Peyer's patch (tissue), 4 donors: Measurements from ENCODE around the gene SPDYE6. TPM values are rescaled to one million over a fixed set of nuclear protein-coding genes. Genes with fewer than 3 reads are reported as not detected.
"Not testable (repeated sequence)": the region's sequence is repeated elsewhere in the genome, so short reads cannot be mapped to it uniquely, and the experiment has no call there.

ENCODE experiments used
- DNase-seq, 3 donors: peaks; one replicate each; pipeline ENCODE4 v3.0.0-alpha.2; 2017 to 2019
- H3K27ac ChIP-seq, 4 donors: fragments of 200-600 bp; sonication (generic); one replicate each; pipeline ENCODE4 v1.5.1; 2016 to 2019
- H3K27me3 ChIP-seq, 2 donors: fragments of 200-600 bp; sonication (generic); one replicate each; pipeline ENCODE4 v1.5.1; 2019
- H3K36me3 ChIP-seq, 3 donors: fragments of 200-600 bp; sonication (generic); one replicate each; pipeline ENCODE4 v1.5.1; 2016 to 2019
- H3K4me1 ChIP-seq, 4 donors: fragments of 200-600 bp; sonication (generic); one replicate each; pipeline ENCODE4 v1.5.1; 2016 to 2019
- H3K4me3 ChIP-seq, 4 donors: fragments of 200-600 bp; sonication (generic); 1 replicate in 3 of 4; 2 replicates in 1 of 4; pipeline ENCODE4 v1.5.1; 2016 to 2019; ENCODE audit warnings: mild to moderate bottlenecking in 1 of 4
- H3K9me3 ChIP-seq, 4 donors: fragments of 200-600 bp; sonication (generic); one replicate each; pipeline ENCODE4 v1.5.1; 2016 to 2019; ENCODE audit warnings: mild to moderate bottlenecking in 1 of 4
- CTCF ChIP-seq, 6 experiments: fragments of 450-650 bp in 4 of 6; fragments of 200-600 bp in 2 of 6; sonication (generic) in 1 of 6; IDR thresholded peaks; one replicate each; pipeline ENCODE4 v1.5.1; 2017 to 2019; ENCODE audit warnings: antibody characterized with exemption in 6 of 6, mild to moderate bottlenecking in 3 of 6, moderate library complexity in 1 of 6
- POLR2A ChIP-seq, 2 donors: fragments of 450-650 bp; IDR thresholded peaks; one replicate each; pipeline ENCODE4 v1.5.1; 2017; ENCODE audit warnings: antibody characterized with exemption in 2 of 2, mild to moderate bottlenecking in 2 of 2, moderate library complexity in 2 of 2
- total RNA-seq, 4 donors: library from RNA; depleted of rRNA; stranded (reverse); fragments of >200 nt; gene quantifications; one replicate each; pipeline ENCODE4 v1.1.0, GENCODE V29; 2016

SPDYE6 gene
- total RNA-seq, 4 donors from 2014 or later, result not detected

GRCh38 chr7:102304668-102305067 is 51.6 kb downstream of the SPDYE6 start:
- H3K36me3 ChIP-seq, result no peaks in the 10 kb centered on the region
- no peak for DNase-seq
- no peak overlapping the region for H3K4me3 ChIP-seq
- H3K27me3 ChIP-seq, result no peaks in the 10 kb centered on the region
- H3K4me1 ChIP-seq, result peaks cover 0 to 27% (median 19%) of the 10 kb centered on the region in 4 donors
- H3K27ac ChIP-seq, result peak overlapping the region in 2 of 4 donors; percentile 12 to 76
- no peaks in the 10 kb centered on the region for H3K9me3 ChIP-seq
- no peak for TF ChIP-seq CTCF (IDR thresholded peaks at IDR 0.05)
- no peak for TF ChIP-seq POLR2A (IDR thresholded peaks at IDR 0.05)

GRCh38 chr7:102303669-102304422 is 52.4 kb downstream of the SPDYE6 start:
- Histone ChIP-seq H3K4me3 (no peak overlapping the region), H3K36me3 (no peaks in the 10 kb centered on the region), H3K9me3 (no peaks in the 10 kb centered on the region), H3K27me3 (no peaks in the 10 kb centered on the region), H3K27ac (peak overlapping the region in 2 of 4 donors; percentile 12 to 76), H3K4me1 (peaks cover 0 to 27% (median 19%) of the 10 kb centered on the region in 4 donors)
- TF ChIP-seq POLR2A (IDR thresholded peaks at IDR 0.05) (no peak), CTCF (IDR thresholded peaks at IDR 0.05) (no peak)
- DNase-seq, result peak in 1 of 3 donors; percentile 37

- peaks cover 0 to 20% (median 12%) of the 10 kb centered on the region in 4 donors for H3K4me1 ChIP-seq
- no peaks in the 10 kb centered on the region for H3K36me3 ChIP-seq
- no peaks in the 10 kb centered on the region for H3K9me3 ChIP-seq
- TF ChIP-seq POLR2A (IDR thresholded peaks at IDR 0.05), result no peak
- TF ChIP-seq CTCF (IDR thresholded peaks at IDR 0.05), result no peak
- no peak overlapping the region for H3K4me3 ChIP-seq
- H3K27ac ChIP-seq, result no peak overlapping the region
- DNase-seq, result no peak
- H3K27me3 ChIP-seq, result no peaks in the 10 kb centered on the region
Observed at GRCh38 chr7:102302025-102302424, 54.2 kb downstream of the SPDYE6 start.

- not testable (repeated sequence) for H3K36me3 ChIP-seq, DNase-seq, H3K27me3 ChIP-seq, H3K9me3 ChIP-seq, H3K4me3 ChIP-seq, H3K27ac ChIP-seq
- peaks cover 0 to 18% (median 8%) of the 10 kb centered on the region in 4 donors for H3K4me1 ChIP-seq
Observed at GRCh38 chr7:102301367-102301766, 54.9 kb downstream of the SPDYE6 start.

GRCh38 chr7:102300643-102301221 is 55.5 kb downstream of the SPDYE6 start:
- H3K9me3 ChIP-seq, result no peaks in the 10 kb centered on the region
- H3K4me1 ChIP-seq, result peaks cover 0 to 18% (median 6%) of the 10 kb centered on the region in 4 donors
- no peak for TF ChIP-seq POLR2A (IDR thresholded peaks at IDR 0.05)
- TF ChIP-seq CTCF (IDR thresholded peaks at IDR 0.05), result no peak
- no peaks in the 10 kb centered on the region for H3K27me3 ChIP-seq
- no peaks in the 10 kb centered on the region for H3K36me3 ChIP-seq
- no peak overlapping the region for H3K4me3 ChIP-seq
- no peak for DNase-seq
- H3K27ac ChIP-seq, result no peak overlapping the region

GRCh38 chr7:102297487-102298218 is 58.6 kb downstream of the SPDYE6 start:
- Histone ChIP-seq H3K9me3 (no peaks in the 10 kb centered on the region), H3K27me3 (no peaks in the 10 kb centered on the region), H3K36me3 (no peaks in the 10 kb centered on the region), H3K27ac (no peak overlapping the region), H3K4me3 (no peak overlapping the region), H3K4me1 (no peaks in the 10 kb centered on the region)
- DNase-seq, result no peak
- no peak for TF ChIP-seq CTCF (IDR thresholded peaks at IDR 0.05)
- no peak for TF ChIP-seq POLR2A (IDR thresholded peaks at IDR 0.05)
